ENCODE data around the gene CES4A.

GRCh38 chr16:66952430-66953110 is 35.8 kb upstream of the CES4A start:
- TF ChIP-seq CTCF (IDR thresholded peaks at IDR 0.05; ENCODE audit: poor library complexity) (no peak), EZH2 (IDR thresholded peaks at IDR 0.05; ENCODE audit: borderline replicate concordance) (no peak), EZH2phosphoT487 (IDR thresholded peaks at IDR 0.05; ENCODE audit: low read depth, severe bottlenecking, unreplicated experiment) (no peak)
